Fibroblast of the aortic adventitia (primary cell): Measurements from ENCODE around the gene POLD2. TPM values are rescaled to one million over a fixed set of nuclear protein-coding genes. Genes with fewer than 3 reads are reported as not detected.
A peak's percentile ranks its signal among the peaks of the same experiment; 100 is the strongest.

ENCODE experiments used
- DNase-seq: peaks from one replicate; pipeline ENCODE4 v3.0.0-alpha.2; 2010; ENCODE audit warnings: low read depth
- H3K4me3 ChIP-seq: 2 replicates; pipeline ENCODE4 v1.5.1; 2011; ENCODE audit warnings: low read depth, mild to moderate bottlenecking, control low read depth, low read length, moderate library complexity
- CTCF ChIP-seq: IDR thresholded peaks from 2 replicates; pipeline ENCODE4 v1.5.1; 2011; ENCODE audit warnings: mild to moderate bottlenecking, low read length, control low read depth, inconsistent platforms; ENCODE audit not compliant: insufficient read depth
- total RNA-seq: library from RNA; depleted of rRNA; stranded (reverse); fragments of >200 nt; gene quantifications from 2 replicates; pipeline ENCODE4 v1.2.3, GENCODE V29; 2012; ENCODE audit warnings: low replicate concordance

The POLD2 gene
- total RNA-seq, 1 donor = 87.9 TPM

GRCh38 chr7:44152971-44153947 lies 29.9 kb upstream of the POLD2 start:
- TF ChIP-seq CTCF = no peak
- no peak for DNase-seq
- H3K4me3 ChIP-seq = no peak overlapping the region

- no peak overlapping the region for H3K4me3 ChIP-seq
- no peak for DNase-seq
- TF ChIP-seq CTCF = no peak
Observed at GRCh38 chr7:44151956-44152355, 28.6 kb upstream of the POLD2 start.

- no peak for TF ChIP-seq CTCF
- no peak overlapping the region for H3K4me3 ChIP-seq
- DNase-seq = no peak
Observed at GRCh38 chr7:44150966-44151941, 27.9 kb upstream of the POLD2 start.

- no peak for DNase-seq
- H3K4me3 ChIP-seq = no peak overlapping the region
- no peak for TF ChIP-seq CTCF
Observed at GRCh38 chr7:44150466-44150832, 27.1 kb upstream of the POLD2 start.

- no peak for TF ChIP-seq CTCF
- no peak overlapping the region for H3K4me3 ChIP-seq
- peak; percentile 49 for DNase-seq
Observed at GRCh38 chr7:44149571-44150465, 26.5 kb upstream of the POLD2 start.
